ENCODE results near the gene IL1RAPL2. TPM values are rescaled to one million over a fixed set of nuclear protein-coding genes. Genes with fewer than 3 reads are reported as not detected.

IL1RAPL2 gene
- total and polyA plus RNA-seq, 2 of the 8 experiments (the other 6 are each of a cell fraction or from before 2014, with no cell fraction given), result 0.20 to 1.3 TPM

GRCh38 chrX:105098201-105098600 is 532.2 kb downstream of the IL1RAPL2 start (continued):
- TF ChIP-seq CHD7 (IDR thresholded peaks at IDR 0.05; ENCODE audit: insufficient replicate concordance, low read length) (no peak), TAF7 (optimal IDR thresholded peaks at IDR 0.05; ENCODE audit: borderline replicate concordance, low read depth, low read length) (no peak), TCF12 (IDR thresholded peaks at IDR 0.05; ENCODE audit: low read depth, low read length) (no peak), RXRA (IDR thresholded peaks at IDR 0.05; ENCODE audit: insufficient read depth, low read depth, low read length) (no peak), MAFK (IDR thresholded peaks at IDR 0.05; ENCODE audit: low read depth, low read length) (no peak), KDM5A (IDR thresholded peaks at IDR 0.05; ENCODE audit: low read length) (no peak), GTF2F1 (IDR thresholded peaks at IDR 0.05; ENCODE audit: borderline replicate concordance, low read depth, low read length) (no peak), PHF8 (conservative IDR thresholded peaks at IDR 0.05; ENCODE audit: low read depth, low read length) (no peak), CBX8 (IDR thresholded peaks at IDR 0.05; ENCODE audit: borderline replicate concordance, low read depth, low read length) (no peak), CHD2 (IDR thresholded peaks at IDR 0.05; ENCODE audit: low read length) (no peak), TAF1 (IDR thresholded peaks at IDR 0.05; ENCODE audit: low read depth, low read length) (no peak)

Data from H1 (cell line).